ENCODE results near the gene TANGO6. TPM values are rescaled to one million over a fixed set of nuclear protein-coding genes. Genes with fewer than 3 reads are reported as not detected.
A peak's percentile ranks its signal among the peaks of the same experiment; 100 is the strongest.

The TANGO6 gene
- total and polyA plus RNA-seq, 2 of the 8 experiments (the other 6 are each of a cell fraction or from before 2014, with no cell fraction given): 5.0 to 19.5 TPM

GRCh38 chr16:68920349-68920748, 77.0 kb downstream of the TANGO6 start:
- H3K4me1 ChIP-seq (replicated peaks in 1 of 4; ENCODE audit: control insufficient read depth in 3 of 4, insufficient read depth in 4 of 4, low read length in 3 of 4): no peaks in the 10 kb centered on the region
- H2BK5ac ChIP-seq (ENCODE audit: low read depth, low read length): peak overlapping the region; percentile 49; the same call in 1 of the 2 replicates
- no peak overlapping the region for H4K8ac ChIP-seq (ENCODE audit: extremely low read depth, insufficient read depth, low read length)
- FAIRE-seq (no peak), DNase-seq (ENCODE audit: low read depth in 1 of 2, low spot score in 2 of 2) (no peak)
- H4K20me1 ChIP-seq (replicated peaks in 1 of 2; ENCODE audit: control insufficient read depth in 1 of 2, insufficient read depth in 2 of 2, low read length in 2 of 2): no peaks in the 10 kb centered on the region
- no peaks in the 10 kb centered on the region for H3K27me3 ChIP-seq (replicated peaks in 1 of 4; ENCODE audit: control insufficient read depth in 3 of 4, extremely low read depth in 1 of 4, insufficient read depth in 3 of 4, low read length in 3 of 4)
- 96% methylated on average over 3 of the region's 3 CpGs; no CpG with 5 or more reads in 1 of the 2 experiments for WGBS, 2 experiments (ENCODE audit: extremely low coverage in 1 of 2, insufficient coverage in 1 of 2, insufficient read length in 1 of 2, insufficient replicate concordance in 2 of 2, low coverage in 1 of 2, low lambda C conversion rate in 2 of 2, missing lambda C conversion rate in 1 of 2)
- no peak overlapping the region for H3K4me3 ChIP-seq (ENCODE audit: extremely low read depth in 1 of 4, insufficient read depth in 2 of 4, low read depth in 3 of 4, low read length in 4 of 4)
- H3K9ac ChIP-seq (replicated peaks in 1 of 4; ENCODE audit: extremely low read depth in 1 of 4, low read depth in 3 of 4, low read length in 3 of 4): no peak overlapping the region
- no peaks in the 10 kb centered on the region for H3K79me1 ChIP-seq (ENCODE audit: low read depth, low read length)
- H2BK12ac ChIP-seq (ENCODE audit: low read depth, low read length): no peak overlapping the region
- ChIA-PET POLR2A (ENCODE audit: partially characterized antibody) (interaction anchor here (0.7 to 1.3 kb wide), 3 partner anchors 9 to 212 kb away, joined by 3 to 4 read pairs (median 3); partner anchors contain the start of genes CHTF8 and UTP4), CTCF (ENCODE audit: partially characterized antibody) (interaction anchor here (0.7 to 2.1 kb wide), 8 partner anchors 11 to 203 kb away, joined by 3 to 13 read pairs (median 5); no protein-coding TSS in a partner anchor)
- H3K27ac ChIP-seq (ENCODE audit: low read depth, low read length): no peak overlapping the region
- no peak overlapping the region for H2BK120ac ChIP-seq (replicated peaks; ENCODE audit: low read depth, low read length)
- no peak overlapping the region for H2BK20ac ChIP-seq (ENCODE audit: low read length)
- H3K4ac ChIP-seq (replicated peaks; ENCODE audit: insufficient read length, low read depth, low read length): no peak overlapping the region
- H3K14ac ChIP-seq (ENCODE audit: insufficient read length): no peak overlapping the region
- H4K91ac ChIP-seq (replicated peaks; ENCODE audit: insufficient read length, low read length): no peak overlapping the region
- no peak overlapping the region for H3K4me2 ChIP-seq (ENCODE audit: insufficient read depth in 1 of 2, low read depth in 2 of 2, low read length in 2 of 2)
- H2AK5ac ChIP-seq (ENCODE audit: low read depth, low read length): no peak overlapping the region
- no peak overlapping the region for H2BK15ac ChIP-seq (ENCODE audit: low read length)
- no peak overlapping the region for H3K18ac ChIP-seq (ENCODE audit: extremely low read depth, low read length)
- no peaks in the 10 kb centered on the region; a peak in 3 of 8 replicates for H3K36me3 ChIP-seq (ENCODE audit: control insufficient read depth in 2 of 4, insufficient read depth in 4 of 4, low read length in 3 of 4)
- TF ChIP-seq RFX5 (IDR thresholded peaks at IDR 0.05; ENCODE audit: borderline replicate concordance, low read depth, low read length) (no peak), BRCA1 (IDR thresholded peaks at IDR 0.05; ENCODE audit: low read depth, low read length) (no peak), ZNF274 (IDR thresholded peaks at IDR 0.05; ENCODE audit: borderline replicate concordance, extremely low read depth, low read length) (no peak), TAF1 (IDR thresholded peaks at IDR 0.05; ENCODE audit: low read depth, low read length) (no peak)
- H2AFZ ChIP-seq (ENCODE audit: low read length): no peak overlapping the region
- H3K79me2 ChIP-seq (ENCODE audit: control insufficient read depth in 1 of 2, insufficient read depth in 2 of 2, low read length in 2 of 2): no peaks in the 10 kb centered on the region
- no peaks in the 10 kb centered on the region for H3K9me3 ChIP-seq (ENCODE audit: insufficient read depth in 2 of 2, low read depth in 1 of 2, low read length in 1 of 2)
- no peak overlapping the region for H4K5ac ChIP-seq (ENCODE audit: insufficient read length, low read depth, low read length)
- H3K56ac ChIP-seq (replicated peaks; ENCODE audit: insufficient read length, low read depth, low read length): no peak overlapping the region
- H3K23ac ChIP-seq (ENCODE audit: insufficient read length): no peak overlapping the region
- no peaks in the 10 kb centered on the region; the same call in 1 of the 2 replicates for H3K23me2 ChIP-seq (ENCODE audit: low read depth, low read length)
